IMR-90 (cell line): ENCODE measurements around the gene PPY. TPM values are rescaled to one million over a fixed set of nuclear protein-coding genes. Genes with fewer than 3 reads are reported as not detected.

ENCODE experiments used
- ATAC-seq: fragments of 200-7000 bp; cut with Tn5 transposase; 2 replicates; pipeline ENCODE4 v1.9.1; 2020; ENCODE audit warnings: low read depth, mild to moderate bottlenecking, moderate library complexity
- BruUV-seq: library from RNA; stranded (reverse); fragments of 400-500 nt; replicated peaks from 2 replicates; lab custom pipeline; 2021; lab: Mats Ljungman, UMichigan
- CTCF ChIA-PET: fragments of 300-600 bp; formaldehyde crosslinking; extraction: SDS; loops from one replicate; lab custom pipeline; 2021; ENCODE audit warnings: antibody characterized with exemption; lab: Yijun Ruan, JAX
- POLR2A ChIA-PET: fragments of 300-600 bp; sonication (Branson Sonifier 250); formaldehyde crosslinking; loops from one replicate; lab custom pipeline; 2022; ENCODE audit warnings: antibody characterized with exemption; ENCODE audit not compliant: unreplicated experiment; lab: Charles Lee
- DNase-seq: peaks from one replicate; pipeline ENCODE4 v3.0.0; 2013
- H2AFZ ChIP-seq: replicated peaks from 2 replicates; pipeline ENCODE3; 2013; ENCODE audit warnings: low read length, mild to moderate bottlenecking; ENCODE audit not compliant: poor library complexity
- H2AK5ac ChIP-seq: 2 replicates; pipeline ENCODE4 v1.6.1; 2013; ENCODE audit warnings: low read depth, low read length, inconsistent platforms
- H2AK9ac ChIP-seq: replicated peaks from 2 replicates; pipeline ENCODE3; 2013; ENCODE audit warnings: mild to moderate bottlenecking, low read depth, low read length, moderate library complexity; ENCODE audit not compliant: poor library complexity
- H2BK120ac ChIP-seq: 2 replicates; pipeline ENCODE4 v1.6.1; 2013; ENCODE audit warnings: low read depth, low read length, inconsistent platforms
- H2BK15ac ChIP-seq: 3 replicates; pipeline ENCODE4 v1.6.1; 2013; ENCODE audit warnings: low read depth, low read length, inconsistent platforms
- H2BK20ac ChIP-seq: 2 replicates; pipeline ENCODE4 v1.6.1; 2013; ENCODE audit warnings: low read depth, mild to moderate bottlenecking, inconsistent platforms, low read length, moderate library complexity
- H2BK5ac ChIP-seq: 2 replicates; pipeline ENCODE4 v1.6.1; 2013; ENCODE audit warnings: mild to moderate bottlenecking, low read depth, low read length, inconsistent platforms; ENCODE audit not compliant: poor library complexity, severe bottlenecking
- H3K14ac ChIP-seq: replicated peaks from 2 replicates; pipeline ENCODE4 v1.6.1; 2013; ENCODE audit warnings: low read depth, low read length, inconsistent platforms
- H3K18ac ChIP-seq: 2 replicates; pipeline ENCODE4 v1.6.1; 2013; ENCODE audit warnings: low read depth, low read length, control low read depth
- H3K23ac ChIP-seq: 2 replicates; pipeline ENCODE4 v1.6.1; 2013; ENCODE audit warnings: low read depth, low read length, inconsistent platforms
- H3K27ac ChIP-seq: 2 replicates; pipeline ENCODE4 v1.5.1; 2013; ENCODE audit warnings: mild to moderate bottlenecking, control low read depth, low read length; ENCODE audit not compliant: insufficient read depth
- H3K27me3 ChIP-seq: 2 replicates; pipeline ENCODE4 v1.6.1; 2013; ENCODE audit warnings: low read length; ENCODE audit not compliant: control insufficient read depth, insufficient read depth
- H3K36me3 ChIP-seq: 2 replicates; pipeline ENCODE4 v1.6.1; 2013; ENCODE audit warnings: low read length, mixed read lengths; ENCODE audit not compliant: control insufficient read depth, insufficient read depth
- H3K4ac ChIP-seq: 2 replicates; pipeline ENCODE4 v1.6.1; 2013; ENCODE audit warnings: low read depth, low read length, inconsistent platforms
- H3K4me1 ChIP-seq: 2 replicates; pipeline ENCODE4 v1.6.1; 2013; ENCODE audit warnings: low read length, mixed read lengths; ENCODE audit not compliant: control insufficient read depth, insufficient read depth
- H3K4me2 ChIP-seq: 2 replicates; pipeline ENCODE4 v1.6.1; 2013; ENCODE audit warnings: low read depth, mild to moderate bottlenecking, control low read depth, low read length, moderate library complexity
- H3K4me3 ChIP-seq: 2 replicates; pipeline ENCODE4 v1.5.1; 2013; ENCODE audit warnings: low read depth, mild to moderate bottlenecking, control low read depth, low read length, moderate library complexity; ENCODE audit not compliant: insufficient read depth
- H3K56ac ChIP-seq: 2 replicates; pipeline ENCODE4 v1.6.1; 2013; ENCODE audit warnings: low read length, inconsistent platforms; ENCODE audit not compliant: insufficient read depth; ENCODE audit errors: extremely low read depth
- H3K79me1 ChIP-seq, 2 experiments: 2 replicates each; pipeline ENCODE4 v1.6.1; 2013; ENCODE audit warnings: low read length in 2 of 2, inconsistent platforms in 1 of 2, low read depth in 1 of 2
- H3K9ac ChIP-seq: 2 replicates; pipeline ENCODE4 v1.6.1; 2013; ENCODE audit warnings: low read depth, low read length, control low read depth
- H3K9me1 ChIP-seq: 2 replicates; pipeline ENCODE4 v1.6.1; 2013; ENCODE audit warnings: low read length, inconsistent platforms; ENCODE audit not compliant: insufficient read depth
- H3K9me3 ChIP-seq: 2 replicates; pipeline ENCODE4 v1.6.1; 2013; ENCODE audit warnings: low read length; ENCODE audit not compliant: control insufficient read depth, insufficient read depth
- H4K20me1 ChIP-seq: 2 replicates; pipeline ENCODE4 v1.6.1; 2013; ENCODE audit warnings: low read length, inconsistent platforms; ENCODE audit not compliant: insufficient read depth
- H4K5ac ChIP-seq: 2 replicates; pipeline ENCODE4 v1.6.1; 2013; ENCODE audit warnings: mild to moderate bottlenecking, low read depth, low read length, control low read depth
- H4K8ac ChIP-seq, 2 experiments: 2 replicates each; pipeline ENCODE4 v1.6.1; 2013; ENCODE audit warnings: low read depth in 2 of 2, low read length in 2 of 2, control low read depth in 1 of 2, inconsistent platforms in 1 of 2
- H4K91ac ChIP-seq: 2 replicates; pipeline ENCODE4 v1.6.1; 2013; ENCODE audit warnings: low read depth, low read length, inconsistent platforms; ENCODE audit not compliant: insufficient read depth
- BHLHE40 ChIP-seq: fragments of 150-350 bp; IDR thresholded peaks from 2 replicates; pipeline ENCODE4 v1.6.1; 2016; ENCODE audit warnings: mild to moderate bottlenecking, low read depth, low read length
- CEBPB ChIP-seq: IDR thresholded peaks from 2 replicates; pipeline ENCODE4 v1.6.1; 2012; ENCODE audit warnings: low read depth, low read length, improper control_type of control experiment
- CHD1 ChIP-seq: IDR thresholded peaks from 2 replicates; pipeline ENCODE4 v1.6.1; 2012; ENCODE audit warnings: low read depth, low read length, improper control_type of control experiment
- ELK1 ChIP-seq: fragments of 150-350 bp; IDR thresholded peaks from 2 replicates; pipeline ENCODE4 v1.6.1; 2016; ENCODE audit warnings: low read depth, mild to moderate bottlenecking, low read length, moderate library complexity, borderline replicate concordance
- FOS ChIP-seq: fragments of 150-350 bp; IDR thresholded peaks from 2 replicates; pipeline ENCODE4 v1.6.1; 2016; ENCODE audit warnings: low read depth, low read length
- MAFK ChIP-seq: IDR thresholded peaks from 2 replicates; pipeline ENCODE4 v1.6.1; 2012; ENCODE audit warnings: low read depth, low read length, improper control_type of control experiment
- MAZ ChIP-seq: IDR thresholded peaks from 2 replicates; pipeline ENCODE4 v1.6.1; 2012; ENCODE audit warnings: low read depth, mild to moderate bottlenecking, low read length, improper control_type of control experiment, moderate library complexity, borderline replicate concordance
- MXI1 ChIP-seq: IDR thresholded peaks from 2 replicates; pipeline ENCODE4 v1.6.1; 2012; ENCODE audit warnings: low read depth, mild to moderate bottlenecking, low read length, moderate library complexity, borderline replicate concordance
- NFE2L2 ChIP-seq: fragments of 150-350 bp; IDR thresholded peaks from 2 replicates; pipeline ENCODE4 v1.6.1; 2016; ENCODE audit warnings: low read depth, mild to moderate bottlenecking, low read length
- POLR2A ChIP-seq: IDR thresholded peaks from 2 replicates; pipeline ENCODE4 v1.6.1; 2012; ENCODE audit warnings: mild to moderate bottlenecking, low read depth, low read length
- RAD21 ChIP-seq: IDR thresholded peaks from 2 replicates; pipeline ENCODE4 v1.6.1; 2012; ENCODE audit warnings: low read length, improper control_type of control experiment
- RCOR1 ChIP-seq: IDR thresholded peaks from 2 replicates; pipeline ENCODE4 v1.6.1; 2012; ENCODE audit warnings: mild to moderate bottlenecking, low read length, improper control_type of control experiment; ENCODE audit not compliant: insufficient replicate concordance
- RFX5 ChIP-seq: IDR thresholded peaks from 2 replicates; pipeline ENCODE4 v1.8.0; 2012; ENCODE audit warnings: low read depth, mild to moderate bottlenecking, low read length, moderate library complexity
- SMC3 ChIP-seq: fragments of 150-350 bp; IDR thresholded peaks from 2 replicates; pipeline ENCODE4 v1.6.1; 2016; ENCODE audit warnings: low read depth, mild to moderate bottlenecking, antibody characterized with exemption, low read length, moderate library complexity
- WGBS, 2 experiments: methylation state at CpG; one replicate each; pipeline versions ENCODE4 v1.1.5 to v1.1.7; 2013; ENCODE audit warnings: missing lambda C conversion rate in 2 of 2; ENCODE audit not compliant: insufficient read length in 1 of 2; ENCODE audit errors: extremely low coverage in 2 of 2; 5-methylcytosine and 5-hydroxymethylcytosine counted together
- dilution Hi-C: fragments of 300-500 bp; cut with HindIII; formaldehyde crosslinking; loops from one replicate; pipeline ENCODE4 v1.14.3; 2018; ENCODE audit warnings: low sequenced_read_pairs; ENCODE audit not compliant: unreplicated experiment
- in situ Hi-C: fragments of 300-500 bp; cut with MboI; formaldehyde crosslinking; loops from 3 replicates; pipeline ENCODE4 v1.14.3; 2019; ENCODE audit warnings: low sequenced_read_pairs, inconsistent platforms, mixed read lengths
- intact Hi-C: fragments of 100-400 bp; cut with micrococcal nuclease; formaldehyde crosslinking; loops from 2 replicates; pipeline ENCODE4 v1.10.0; 2022
- polyA plus RNA-seq, 3 experiments: library from polyadenylated mRNA; depleted of rRNA; stranded (reverse); fragments of >200 nt; gene quantifications; 2 replicates each; pipeline ENCODE4 v1.2.3, GENCODE V29; 2012; ENCODE audit warnings: low replicate concordance in 1 of 3
- total RNA-seq: library from RNA; depleted of rRNA; stranded (reverse); fragments of >200 nt; gene quantifications from 2 replicates; pipeline ENCODE4 v1.2.3, GENCODE V29; 2012
- TF ChIP-seq, protein P1 (sequence below): conservative IDR thresholded peaks from 2 replicates; pipeline ENCODE4 v1.5.1; 2012; ENCODE audit warnings: mild to moderate bottlenecking, low read depth, low read length, improper control_type of control experiment
- TF ChIP-seq, protein P2 (sequence below): fragments of 150-350 bp; IDR thresholded peaks from 2 replicates; pipeline ENCODE4 v1.6.1; 2017; ENCODE audit warnings: mild to moderate bottlenecking, antibody characterized with exemption, low read length, low read depth

PPY gene
- total and polyA plus RNA-seq, 2 of the 4 experiments (the other 2 are of a cell fraction) = not detected

- Histone ChIP-seq H3K4me3 (no peak overlapping the region), H2AFZ (no peak overlapping the region), H4K20me1 (no peaks in the 10 kb centered on the region), H3K4ac (no peak overlapping the region), H3K9me3 (no peaks in the 10 kb centered on the region), H2BK15ac (no peak overlapping the region), H3K4me2 (no peak overlapping the region), H3K9me1 (peaks cover 3% of the 10 kb centered on the region; the same call in 1 of the 2 replicates), H2BK120ac (no peak overlapping the region), H3K79me1 (no peaks in the 10 kb centered on the region), H4K91ac (no peak overlapping the region), H3K36me3 (no peaks in the 10 kb centered on the region), H3K9ac (no peak overlapping the region), H4K8ac (no peak overlapping the region), H2AK9ac (no peak overlapping the region), H3K23ac (no peak overlapping the region), H3K4me1 (no peaks in the 10 kb centered on the region), H4K5ac (no peak overlapping the region), H2AK5ac (no peak overlapping the region), H3K27ac (no peak overlapping the region), H3K27me3 (peaks cover 66% of the 10 kb centered on the region), H3K56ac (no peak overlapping the region), H3K14ac (no peak overlapping the region), H2BK20ac (no peak overlapping the region), H2BK5ac (no peak overlapping the region), H3K18ac (no peak overlapping the region)
- ChIA-PET POLR2A (no interaction called here), CTCF (no interaction called here)
- no TSS peak for BruUV-seq
- TF ChIP-seq RCOR1 = no peak
- TF ChIP-seq MAFK = no peak
- TF ChIP-seq ELK1 = no peak
- no peak for TF ChIP-seq CEBPB
- no peak for TF ChIP-seq MAZ
- no peak for TF ChIP-seq RAD21
- TF ChIP-seq POLR2A = no peak
- no peak for TF ChIP-seq NFE2L2
- TF ChIP-seq, protein P1, sequence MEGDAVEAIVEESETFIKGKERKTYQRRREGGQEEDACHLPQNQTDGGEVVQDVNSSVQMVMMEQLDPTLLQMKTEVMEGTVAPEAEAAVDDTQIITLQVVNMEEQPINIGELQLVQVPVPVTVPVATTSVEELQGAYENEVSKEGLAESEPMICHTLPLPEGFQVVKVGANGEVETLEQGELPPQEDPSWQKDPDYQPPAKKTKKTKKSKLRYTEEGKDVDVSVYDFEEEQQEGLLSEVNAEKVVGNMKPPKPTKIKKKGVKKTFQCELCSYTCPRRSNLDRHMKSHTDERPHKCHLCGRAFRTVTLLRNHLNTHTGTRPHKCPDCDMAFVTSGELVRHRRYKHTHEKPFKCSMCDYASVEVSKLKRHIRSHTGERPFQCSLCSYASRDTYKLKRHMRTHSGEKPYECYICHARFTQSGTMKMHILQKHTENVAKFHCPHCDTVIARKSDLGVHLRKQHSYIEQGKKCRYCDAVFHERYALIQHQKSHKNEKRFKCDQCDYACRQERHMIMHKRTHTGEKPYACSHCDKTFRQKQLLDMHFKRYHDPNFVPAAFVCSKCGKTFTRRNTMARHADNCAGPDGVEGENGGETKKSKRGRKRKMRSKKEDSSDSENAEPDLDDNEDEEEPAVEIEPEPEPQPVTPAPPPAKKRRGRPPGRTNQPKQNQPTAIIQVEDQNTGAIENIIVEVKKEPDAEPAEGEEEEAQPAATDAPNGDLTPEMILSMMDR = no peak
- TF ChIP-seq, protein P2, sequence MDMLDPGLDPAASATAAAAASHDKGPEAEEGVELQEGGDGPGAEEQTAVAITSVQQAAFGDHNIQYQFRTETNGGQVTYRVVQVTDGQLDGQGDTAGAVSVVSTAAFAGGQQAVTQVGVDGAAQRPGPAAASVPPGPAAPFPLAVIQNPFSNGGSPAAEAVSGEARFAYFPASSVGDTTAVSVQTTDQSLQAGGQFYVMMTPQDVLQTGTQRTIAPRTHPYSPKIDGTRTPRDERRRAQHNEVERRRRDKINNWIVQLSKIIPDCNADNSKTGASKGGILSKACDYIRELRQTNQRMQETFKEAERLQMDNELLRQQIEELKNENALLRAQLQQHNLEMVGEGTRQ = no peak
- TF ChIP-seq CHD1 = no peak
- TF ChIP-seq RFX5 = no peak
- no peak for TF ChIP-seq MXI1
- TF ChIP-seq SMC3 = no peak
- TF ChIP-seq FOS = no peak
- no peak for TF ChIP-seq BHLHE40
- intact Hi-C loops = no loop called here
- in situ Hi-C loops = no loop called here
- no peak for ATAC-seq
- dilution Hi-C loops = no loop called here
- DNase-seq = no peak
- 60% methylated on average over 2 of the region's 8 CpGs; no CpG with 5 or more reads in 1 of the 2 experiments for WGBS, 2 experiments
Measured at GRCh38 chr17:43917016-43917347, 25.3 kb downstream of the PPY start.
